ENCODE results near the gene CYP2W1.

DNA sequence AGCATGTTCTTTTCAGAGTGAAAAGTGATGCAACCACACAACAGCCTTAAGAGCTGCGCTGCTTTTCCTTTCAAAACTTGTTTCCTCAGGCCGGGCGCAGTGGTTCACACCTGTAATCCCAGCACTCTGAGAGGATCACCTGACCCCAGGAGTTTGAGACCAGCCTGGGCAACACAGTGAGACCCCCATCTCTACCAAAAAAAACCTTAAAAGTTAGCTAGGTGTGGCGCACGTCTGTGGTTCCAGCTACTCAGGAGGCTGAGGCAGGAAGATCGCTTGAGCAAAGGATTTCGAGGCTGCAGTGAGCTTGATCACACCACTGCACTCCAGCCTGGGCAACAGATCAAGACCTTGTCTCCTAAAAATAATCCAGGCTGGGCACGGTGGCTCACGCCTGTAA, 9.7 kb upstream of the CYP2W1 start:
- TF ChIP-seq POLR2A (IDR thresholded peaks at IDR 0.05), result no peak
- TF ChIP-seq CTCF (IDR thresholded peaks at IDR 0.05), result no peak
- no peak for TF ChIP-seq POLR2AphosphoS5 (IDR thresholded peaks at IDR 0.05)

All from gastroesophageal sphincter (tissue), 3 donors.